Measurements from ENCODE around the gene INSIG2. TPM values are rescaled to one million over a fixed set of nuclear protein-coding genes. Genes with fewer than 3 reads are reported as not detected.

INSIG2 gene
- total RNA-seq, 1 experiment from 2014 or later: 10.7 TPM

DNA sequence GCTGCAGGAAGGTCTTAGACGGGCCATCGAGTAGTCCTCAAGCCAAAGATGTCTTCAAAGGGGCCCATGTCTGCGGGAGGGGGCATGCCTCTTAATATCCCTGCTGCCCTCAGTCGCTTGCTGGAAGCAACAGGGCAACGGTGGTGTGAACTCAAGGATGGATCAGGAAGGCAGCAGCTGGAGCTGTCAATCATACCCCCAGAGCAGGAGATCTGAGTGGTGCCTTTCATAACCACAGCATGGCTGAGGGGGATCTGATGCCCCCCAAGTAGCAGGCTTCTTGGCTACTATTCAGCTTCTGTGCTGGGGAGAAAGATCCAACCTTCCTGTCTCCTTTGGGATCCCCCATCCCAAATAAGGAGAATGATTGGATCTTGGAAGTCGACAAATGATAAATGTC is 46.4 kb downstream of the INSIG2 start (continued):
- TF ChIP-seq, protein P1, sequence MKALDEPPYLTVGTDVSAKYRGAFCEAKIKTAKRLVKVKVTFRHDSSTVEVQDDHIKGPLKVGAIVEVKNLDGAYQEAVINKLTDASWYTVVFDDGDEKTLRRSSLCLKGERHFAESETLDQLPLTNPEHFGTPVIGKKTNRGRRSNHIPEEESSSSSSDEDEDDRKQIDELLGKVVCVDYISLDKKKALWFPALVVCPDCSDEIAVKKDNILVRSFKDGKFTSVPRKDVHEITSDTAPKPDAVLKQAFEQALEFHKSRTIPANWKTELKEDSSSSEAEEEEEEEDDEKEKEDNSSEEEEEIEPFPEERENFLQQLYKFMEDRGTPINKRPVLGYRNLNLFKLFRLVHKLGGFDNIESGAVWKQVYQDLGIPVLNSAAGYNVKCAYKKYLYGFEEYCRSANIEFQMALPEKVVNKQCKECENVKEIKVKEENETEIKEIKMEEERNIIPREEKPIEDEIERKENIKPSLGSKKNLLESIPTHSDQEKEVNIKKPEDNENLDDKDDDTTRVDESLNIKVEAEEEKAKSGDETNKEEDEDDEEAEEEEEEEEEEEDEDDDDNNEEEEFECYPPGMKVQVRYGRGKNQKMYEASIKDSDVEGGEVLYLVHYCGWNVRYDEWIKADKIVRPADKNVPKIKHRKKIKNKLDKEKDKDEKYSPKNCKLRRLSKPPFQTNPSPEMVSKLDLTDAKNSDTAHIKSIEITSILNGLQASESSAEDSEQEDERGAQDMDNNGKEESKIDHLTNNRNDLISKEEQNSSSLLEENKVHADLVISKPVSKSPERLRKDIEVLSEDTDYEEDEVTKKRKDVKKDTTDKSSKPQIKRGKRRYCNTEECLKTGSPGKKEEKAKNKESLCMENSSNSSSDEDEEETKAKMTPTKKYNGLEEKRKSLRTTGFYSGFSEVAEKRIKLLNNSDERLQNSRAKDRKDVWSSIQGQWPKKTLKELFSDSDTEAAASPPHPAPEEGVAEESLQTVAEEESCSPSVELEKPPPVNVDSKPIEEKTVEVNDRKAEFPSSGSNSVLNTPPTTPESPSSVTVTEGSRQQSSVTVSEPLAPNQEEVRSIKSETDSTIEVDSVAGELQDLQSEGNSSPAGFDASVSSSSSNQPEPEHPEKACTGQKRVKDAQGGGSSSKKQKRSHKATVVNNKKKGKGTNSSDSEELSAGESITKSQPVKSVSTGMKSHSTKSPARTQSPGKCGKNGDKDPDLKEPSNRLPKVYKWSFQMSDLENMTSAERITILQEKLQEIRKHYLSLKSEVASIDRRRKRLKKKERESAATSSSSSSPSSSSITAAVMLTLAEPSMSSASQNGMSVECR (CRISPR knock-in tag; IDR thresholded peaks at IDR 0.05; ENCODE audit: borderline replicate concordance): no peak
- TF ChIP-seq ZNF219 (CRISPR knock-in tag; IDR thresholded peaks at IDR 0.05; ENCODE audit: borderline replicate concordance): no peak
- TF ChIP-seq FOXK1 (CRISPR knock-in tag; IDR thresholded peaks at IDR 0.05): no peak
- no peak for TF ChIP-seq FOXP1 (CRISPR knock-in tag; IDR thresholded peaks at IDR 0.05; ENCODE audit: borderline replicate concordance)
- TF ChIP-seq, protein P2, sequence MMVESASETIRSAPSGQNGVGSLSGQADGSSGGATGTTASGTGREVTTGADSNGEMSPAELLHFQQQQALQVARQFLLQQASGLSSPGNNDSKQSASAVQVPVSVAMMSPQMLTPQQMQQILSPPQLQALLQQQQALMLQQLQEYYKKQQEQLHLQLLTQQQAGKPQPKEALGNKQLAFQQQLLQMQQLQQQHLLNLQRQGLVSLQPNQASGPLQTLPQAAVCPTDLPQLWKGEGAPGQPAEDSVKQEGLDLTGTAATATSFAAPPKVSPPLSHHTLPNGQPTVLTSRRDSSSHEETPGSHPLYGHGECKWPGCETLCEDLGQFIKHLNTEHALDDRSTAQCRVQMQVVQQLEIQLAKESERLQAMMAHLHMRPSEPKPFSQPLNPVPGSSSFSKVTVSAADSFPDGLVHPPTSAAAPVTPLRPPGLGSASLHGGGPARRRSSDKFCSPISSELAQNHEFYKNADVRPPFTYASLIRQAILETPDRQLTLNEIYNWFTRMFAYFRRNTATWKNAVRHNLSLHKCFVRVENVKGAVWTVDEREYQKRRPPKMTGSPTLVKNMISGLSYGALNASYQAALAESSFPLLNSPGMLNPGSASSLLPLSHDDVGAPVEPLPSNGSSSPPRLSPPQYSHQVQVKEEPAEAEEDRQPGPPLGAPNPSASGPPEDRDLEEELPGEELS (CRISPR knock-in tag; IDR thresholded peaks at IDR 0.05): no peak
- TF ChIP-seq, protein P3, sequence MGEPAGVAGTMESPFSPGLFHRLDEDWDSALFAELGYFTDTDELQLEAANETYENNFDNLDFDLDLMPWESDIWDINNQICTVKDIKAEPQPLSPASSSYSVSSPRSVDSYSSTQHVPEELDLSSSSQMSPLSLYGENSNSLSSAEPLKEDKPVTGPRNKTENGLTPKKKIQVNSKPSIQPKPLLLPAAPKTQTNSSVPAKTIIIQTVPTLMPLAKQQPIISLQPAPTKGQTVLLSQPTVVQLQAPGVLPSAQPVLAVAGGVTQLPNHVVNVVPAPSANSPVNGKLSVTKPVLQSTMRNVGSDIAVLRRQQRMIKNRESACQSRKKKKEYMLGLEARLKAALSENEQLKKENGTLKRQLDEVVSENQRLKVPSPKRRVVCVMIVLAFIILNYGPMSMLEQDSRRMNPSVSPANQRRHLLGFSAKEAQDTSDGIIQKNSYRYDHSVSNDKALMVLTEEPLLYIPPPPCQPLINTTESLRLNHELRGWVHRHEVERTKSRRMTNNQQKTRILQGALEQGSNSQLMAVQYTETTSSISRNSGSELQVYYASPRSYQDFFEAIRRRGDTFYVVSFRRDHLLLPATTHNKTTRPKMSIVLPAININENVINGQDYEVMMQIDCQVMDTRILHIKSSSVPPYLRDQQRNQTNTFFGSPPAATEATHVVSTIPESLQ (CRISPR knock-in tag; IDR thresholded peaks at IDR 0.05): no peak
- TF ChIP-seq, protein P4, sequence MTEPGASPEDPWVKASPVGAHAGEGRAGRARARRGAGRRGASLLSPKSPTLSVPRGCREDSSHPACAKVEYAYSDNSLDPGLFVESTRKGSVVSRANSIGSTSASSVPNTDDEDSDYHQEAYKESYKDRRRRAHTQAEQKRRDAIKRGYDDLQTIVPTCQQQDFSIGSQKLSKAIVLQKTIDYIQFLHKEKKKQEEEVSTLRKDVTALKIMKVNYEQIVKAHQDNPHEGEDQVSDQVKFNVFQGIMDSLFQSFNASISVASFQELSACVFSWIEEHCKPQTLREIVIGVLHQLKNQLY (CRISPR knock-in tag; IDR thresholded peaks at IDR 0.05): no peak

DNA sequence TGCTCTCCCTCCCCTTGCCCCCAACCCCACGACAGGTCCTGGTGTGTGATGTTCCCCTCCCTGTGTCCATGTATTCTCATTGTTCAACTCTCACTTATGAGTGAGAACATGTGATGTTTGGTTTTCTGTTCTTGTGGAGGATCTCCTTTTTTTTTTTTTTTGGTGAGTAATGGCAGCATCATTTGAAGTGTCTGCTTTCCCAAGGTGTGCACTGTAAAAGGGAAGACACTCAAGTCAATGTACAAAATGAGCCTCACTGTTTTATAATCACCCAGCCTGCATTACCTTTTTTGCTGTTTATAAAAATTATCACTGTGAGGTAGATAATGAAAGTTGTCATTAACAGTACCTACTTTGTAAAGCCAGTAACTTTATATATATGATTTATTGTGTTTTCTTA is 56.9 kb downstream of the INSIG2 start:
- ATAC-seq (no peak), DNase-seq (ENCODE audit: low spot score) (no peak)
- no peak overlapping the region for H3K27ac Mint-ChIP-seq
- TF ChIP-seq, protein P5, sequence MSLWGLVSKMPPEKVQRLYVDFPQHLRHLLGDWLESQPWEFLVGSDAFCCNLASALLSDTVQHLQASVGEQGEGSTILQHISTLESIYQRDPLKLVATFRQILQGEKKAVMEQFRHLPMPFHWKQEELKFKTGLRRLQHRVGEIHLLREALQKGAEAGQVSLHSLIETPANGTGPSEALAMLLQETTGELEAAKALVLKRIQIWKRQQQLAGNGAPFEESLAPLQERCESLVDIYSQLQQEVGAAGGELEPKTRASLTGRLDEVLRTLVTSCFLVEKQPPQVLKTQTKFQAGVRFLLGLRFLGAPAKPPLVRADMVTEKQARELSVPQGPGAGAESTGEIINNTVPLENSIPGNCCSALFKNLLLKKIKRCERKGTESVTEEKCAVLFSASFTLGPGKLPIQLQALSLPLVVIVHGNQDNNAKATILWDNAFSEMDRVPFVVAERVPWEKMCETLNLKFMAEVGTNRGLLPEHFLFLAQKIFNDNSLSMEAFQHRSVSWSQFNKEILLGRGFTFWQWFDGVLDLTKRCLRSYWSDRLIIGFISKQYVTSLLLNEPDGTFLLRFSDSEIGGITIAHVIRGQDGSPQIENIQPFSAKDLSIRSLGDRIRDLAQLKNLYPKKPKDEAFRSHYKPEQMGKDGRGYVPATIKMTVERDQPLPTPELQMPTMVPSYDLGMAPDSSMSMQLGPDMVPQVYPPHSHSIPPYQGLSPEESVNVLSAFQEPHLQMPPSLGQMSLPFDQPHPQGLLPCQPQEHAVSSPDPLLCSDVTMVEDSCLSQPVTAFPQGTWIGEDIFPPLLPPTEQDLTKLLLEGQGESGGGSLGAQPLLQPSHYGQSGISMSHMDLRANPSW (CRISPR knock-in tag; conservative IDR thresholded peaks at IDR 0.05; ENCODE audit: low read depth): no peak
- TF ChIP-seq PRRX2 (CRISPR knock-in tag; IDR thresholded peaks at IDR 0.05): no peak
- TF ChIP-seq, protein P6, sequence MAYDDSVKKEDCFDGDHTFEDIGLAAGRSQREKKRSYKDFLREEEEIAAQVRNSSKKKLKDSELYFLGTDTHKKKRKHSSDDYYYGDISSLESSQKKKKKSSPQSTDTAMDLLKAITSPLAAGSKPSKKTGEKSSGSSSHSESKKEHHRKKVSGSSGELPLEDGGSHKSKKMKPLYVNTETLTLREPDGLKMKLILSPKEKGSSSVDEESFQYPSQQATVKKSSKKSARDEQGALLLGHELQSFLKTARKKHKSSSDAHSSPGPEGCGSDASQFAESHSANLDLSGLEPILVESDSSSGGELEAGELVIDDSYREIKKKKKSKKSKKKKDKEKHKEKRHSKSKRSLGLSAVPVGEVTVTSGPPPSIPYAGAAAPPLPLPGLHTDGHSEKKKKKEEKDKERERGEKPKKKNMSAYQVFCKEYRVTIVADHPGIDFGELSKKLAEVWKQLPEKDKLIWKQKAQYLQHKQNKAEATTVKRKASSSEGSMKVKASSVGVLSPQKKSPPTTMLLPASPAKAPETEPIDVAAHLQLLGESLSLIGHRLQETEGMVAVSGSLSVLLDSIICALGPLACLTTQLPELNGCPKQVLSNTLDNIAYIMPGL (CRISPR knock-in tag; IDR thresholded peaks at IDR 0.05): no peak
- TF ChIP-seq, protein P7, sequence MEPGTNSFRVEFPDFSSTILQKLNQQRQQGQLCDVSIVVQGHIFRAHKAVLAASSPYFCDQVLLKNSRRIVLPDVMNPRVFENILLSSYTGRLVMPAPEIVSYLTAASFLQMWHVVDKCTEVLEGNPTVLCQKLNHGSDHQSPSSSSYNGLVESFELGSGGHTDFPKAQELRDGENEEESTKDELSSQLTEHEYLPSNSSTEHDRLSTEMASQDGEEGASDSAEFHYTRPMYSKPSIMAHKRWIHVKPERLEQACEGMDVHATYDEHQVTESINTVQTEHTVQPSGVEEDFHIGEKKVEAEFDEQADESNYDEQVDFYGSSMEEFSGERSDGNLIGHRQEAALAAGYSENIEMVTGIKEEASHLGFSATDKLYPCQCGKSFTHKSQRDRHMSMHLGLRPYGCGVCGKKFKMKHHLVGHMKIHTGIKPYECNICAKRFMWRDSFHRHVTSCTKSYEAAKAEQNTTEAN (CRISPR knock-in tag; IDR thresholded peaks at IDR 0.05): no peak
- TF ChIP-seq HMGA2 (CRISPR knock-in tag; IDR thresholded peaks at IDR 0.05): no peak
- TF ChIP-seq CREM (CRISPR knock-in tag; IDR thresholded peaks at IDR 0.05): no peak
- TF ChIP-seq, protein P8, sequence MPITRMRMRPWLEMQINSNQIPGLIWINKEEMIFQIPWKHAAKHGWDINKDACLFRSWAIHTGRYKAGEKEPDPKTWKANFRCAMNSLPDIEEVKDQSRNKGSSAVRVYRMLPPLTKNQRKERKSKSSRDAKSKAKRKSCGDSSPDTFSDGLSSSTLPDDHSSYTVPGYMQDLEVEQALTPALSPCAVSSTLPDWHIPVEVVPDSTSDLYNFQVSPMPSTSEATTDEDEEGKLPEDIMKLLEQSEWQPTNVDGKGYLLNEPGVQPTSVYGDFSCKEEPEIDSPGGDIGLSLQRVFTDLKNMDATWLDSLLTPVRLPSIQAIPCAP (CRISPR knock-in tag; IDR thresholded peaks at IDR 0.05): no peak
- TF ChIP-seq MXD4 (CRISPR knock-in tag; IDR thresholded peaks at IDR 0.05; ENCODE audit: borderline replicate concordance): no peak
- no peak for TF ChIP-seq ETV6 (CRISPR knock-in tag; IDR thresholded peaks at IDR 0.05)
- TF ChIP-seq, protein P9, sequence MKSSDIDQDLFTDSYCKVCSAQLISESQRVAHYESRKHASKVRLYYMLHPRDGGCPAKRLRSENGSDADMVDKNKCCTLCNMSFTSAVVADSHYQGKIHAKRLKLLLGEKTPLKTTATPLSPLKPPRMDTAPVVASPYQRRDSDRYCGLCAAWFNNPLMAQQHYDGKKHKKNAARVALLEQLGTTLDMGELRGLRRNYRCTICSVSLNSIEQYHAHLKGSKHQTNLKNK (CRISPR knock-in tag; IDR thresholded peaks at IDR 0.05): no peak
- no peak for TF ChIP-seq ZNF121 (CRISPR knock-in tag; IDR thresholded peaks at IDR 0.05)

More for the DNA sequence above, 56.9 kb downstream of the INSIG2 start:
- Mint-ChIP-seq H3K9me3 (peaks cover 9% of the 10 kb centered on the region; the same call in 1 of the 2 replicates), H3K27me3 (ENCODE audit: low read depth) (no peaks in the 10 kb centered on the region; the same call in none of the 2 replicates), H3K4me1 (peaks cover 7% of the 10 kb centered on the region), H3K36me3 (peaks cover 10% of the 10 kb centered on the region), H3K4me3 (no peak overlapping the region)
- CTCF ChIA-PET: interaction anchor here (1.0 kb wide), 1 partner anchor 99 kb away, joined by 4 read pairs; no protein-coding TSS in a partner anchor
- POLR2A ChIA-PET: no interaction called here

All from WTC11 (cell line).